ENCODE measurements around the gene PIWIL4. TPM values are rescaled to one million over a fixed set of nuclear protein-coding genes. Genes with fewer than 3 reads are reported as not detected.
A peak's percentile ranks its signal among the peaks of the same experiment; 100 is the strongest.

Gene PIWIL4
- total RNA-seq, result under 1 TPM; 0.12 to 0.19 TPM

GRCh38 chr11:94567181-94567670 lies at the start of gene PIWIL4:
TSS of gene PIWIL4 (plus strand) at chr11:94567368. CDS start at chr11:94567519, 151 bp downstream.
- Mint-ChIP-seq H3K27me3 (ENCODE audit: low read depth) (no peaks in the 10 kb centered on the region), H3K27ac (no peak within 1 kb of the TSS), H3K9me3 (no peaks in the 10 kb centered on the region), H3K36me3 (ENCODE audit: low read depth) (no peaks in the 10 kb centered on the region), H3K4me1 (ENCODE audit: low read depth) (no peaks in the 10 kb centered on the region), H3K4me3 (no peak within 1 kb of the TSS)
- CTCF ChIA-PET, result no interaction called here
- no peak for DNase-seq
- intact Hi-C loops (cut with micrococcal nuclease), result no loop called here

GRCh38 chr11:94518300-94518699 lies 48.9 kb upstream of the PIWIL4 start:
- no peak for DNase-seq
- H3K4me3 Mint-ChIP-seq, result no peak overlapping the region
- CTCF ChIA-PET, result interaction anchor here (0.6 to 1.4 kb wide), 5 partner anchors 17 to 401 kb away, joined by 3 to 6 read pairs (median 5); no protein-coding TSS in a partner anchor
- no peaks in the 10 kb centered on the region for H3K36me3 Mint-ChIP-seq (ENCODE audit: low read depth)
- no peaks in the 10 kb centered on the region for H3K4me1 Mint-ChIP-seq (ENCODE audit: low read depth)
- no peaks in the 10 kb centered on the region for H3K9me3 Mint-ChIP-seq
- H3K27ac Mint-ChIP-seq, result no peak overlapping the region
- H3K27me3 Mint-ChIP-seq (ENCODE audit: low read depth), result peaks cover 4% of the 10 kb centered on the region
- intact Hi-C loops (cut with micrococcal nuclease), result loop anchor here (2.0 to 5.0 kb wide), 3 partner anchors 223 to 359 kb away; no protein-coding TSS in a partner anchor

DNA sequence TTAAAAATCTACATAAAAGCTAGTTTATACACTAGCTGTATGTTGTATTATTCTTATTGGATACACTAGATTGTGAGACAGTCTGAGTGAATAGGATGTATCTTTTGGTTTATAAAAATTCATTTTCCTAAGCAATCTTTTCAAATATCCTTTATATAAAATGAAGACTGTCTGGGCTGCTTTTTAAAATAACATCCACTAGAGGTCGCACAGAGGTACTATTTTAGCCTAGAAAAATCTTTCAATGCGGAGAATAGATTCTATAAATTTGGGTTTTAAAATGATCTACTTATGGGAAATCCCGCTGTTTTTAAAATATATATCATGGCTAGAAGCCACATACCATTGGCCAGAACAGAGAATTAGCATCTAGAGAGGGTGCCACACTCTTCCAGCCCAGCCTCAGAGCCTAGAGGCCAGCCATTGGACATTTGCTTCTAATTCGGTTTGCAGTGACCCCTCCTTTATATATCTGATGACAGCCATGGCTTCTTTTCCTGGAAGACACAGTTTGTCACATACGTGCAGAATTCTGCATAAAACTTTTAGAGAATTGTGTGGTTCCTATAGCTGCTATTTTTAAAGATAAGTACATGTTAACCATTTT lies 47.6 kb upstream of the PIWIL4 start:
- DNase-seq, result peak; percentile 16
- CTCF ChIA-PET, result interaction anchor here (0.7 to 2.6 kb wide), 12 partner anchors 14 to 548 kb away, joined by 3 to 13 read pairs (median 3); no protein-coding TSS in a partner anchor
- no peak overlapping the region for H3K4me3 Mint-ChIP-seq

GRCh38 chr11:94521684-94522083 lies 45.5 kb upstream of the PIWIL4 start:
- no peak overlapping the region for H3K27ac Mint-ChIP-seq
- CTCF ChIA-PET, result interaction anchor here (0.6 to 2.6 kb wide), 8 partner anchors 8 to 721 kb away, joined by 3 to 13 read pairs (median 3); no protein-coding TSS in a partner anchor
- H3K4me3 Mint-ChIP-seq, result no peak overlapping the region
- no peaks in the 10 kb centered on the region for H3K36me3 Mint-ChIP-seq (ENCODE audit: low read depth)
- no peak for DNase-seq
- H3K9me3 Mint-ChIP-seq, result no peaks in the 10 kb centered on the region
- H3K27me3 Mint-ChIP-seq (ENCODE audit: low read depth), result peaks cover 10% of the 10 kb centered on the region
- H3K4me1 Mint-ChIP-seq (ENCODE audit: low read depth), result no peaks in the 10 kb centered on the region
- intact Hi-C loops (cut with micrococcal nuclease), result no loop called here

More for the DNA sequence above, 47.6 kb upstream of the PIWIL4 start:
- intact Hi-C loops (cut with micrococcal nuclease), result loop anchor here (1.0 to 5.0 kb wide), 7 partner anchors 24 to 378 kb away; partner anchors contain the start of gene FUT4
- H3K4me1 Mint-ChIP-seq (ENCODE audit: low read depth), result no peaks in the 10 kb centered on the region
- no peaks in the 10 kb centered on the region for H3K9me3 Mint-ChIP-seq
- no peaks in the 10 kb centered on the region for H3K36me3 Mint-ChIP-seq (ENCODE audit: low read depth)
- no peak overlapping the region for H3K27ac Mint-ChIP-seq
- H3K27me3 Mint-ChIP-seq (ENCODE audit: low read depth), result peaks cover 9% of the 10 kb centered on the region

- no peaks in the 10 kb centered on the region for H3K9me3 Mint-ChIP-seq
- no peak overlapping the region for H3K4me3 Mint-ChIP-seq
- H3K36me3 Mint-ChIP-seq (ENCODE audit: low read depth), result no peaks in the 10 kb centered on the region
- no peaks in the 10 kb centered on the region for H3K4me1 Mint-ChIP-seq (ENCODE audit: low read depth)
- intact Hi-C loops (cut with micrococcal nuclease), result no loop called here
- no peak for DNase-seq
- CTCF ChIA-PET, result interaction anchor here (0.7 kb wide), 2 partner anchors 11 to 60 kb away, joined by 3 to 4 read pairs; no protein-coding TSS in a partner anchor
- H3K27ac Mint-ChIP-seq, result no peak overlapping the region
- H3K27me3 Mint-ChIP-seq (ENCODE audit: low read depth), result peaks cover 14% of the 10 kb centered on the region
Observed at GRCh38 chr11:94524341-94524740, 42.8 kb upstream of the PIWIL4 start.

- Mint-ChIP-seq H3K27me3 (ENCODE audit: low read depth) (peaks cover 17% of the 10 kb centered on the region), H3K36me3 (ENCODE audit: low read depth) (no peaks in the 10 kb centered on the region)
- no peak for DNase-seq
Observed at GRCh38 chr11:94525546-94526324, 41.4 kb upstream of the PIWIL4 start.

DNA sequence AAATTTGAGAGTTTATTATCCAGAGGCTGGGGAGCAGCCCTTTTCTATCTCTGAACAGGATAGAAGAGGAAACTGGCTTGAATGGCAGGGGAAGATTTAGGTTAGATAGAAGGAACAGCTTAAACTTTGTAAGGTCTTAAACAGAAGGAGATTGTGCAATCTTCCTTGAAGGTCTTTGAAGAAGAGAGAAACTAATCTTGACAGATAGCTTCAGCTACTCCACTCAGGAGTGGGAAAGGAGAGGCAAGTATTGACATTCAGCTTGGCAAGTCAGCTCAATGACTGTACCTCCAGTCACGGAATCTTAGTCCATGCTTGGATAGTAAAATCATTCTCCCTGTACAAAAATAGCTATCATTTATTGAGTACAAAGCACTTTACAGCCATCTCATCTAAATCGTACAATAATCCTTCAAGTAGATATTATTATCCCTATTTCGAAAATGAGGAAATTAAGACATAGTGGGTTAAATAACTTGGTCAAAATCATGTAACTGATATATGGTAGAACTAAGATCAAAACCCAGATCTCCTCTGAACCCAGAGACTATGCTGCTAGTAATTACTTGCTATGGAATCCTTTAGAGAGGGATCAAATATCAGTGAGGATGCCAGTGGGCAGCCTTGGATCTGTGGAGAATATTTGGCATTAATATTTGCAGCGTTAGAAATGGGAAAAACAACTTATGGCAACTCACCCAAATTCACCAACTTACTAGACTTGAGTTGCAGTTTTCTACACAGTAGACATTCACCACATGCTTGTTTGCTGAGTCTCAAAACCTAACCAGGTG lies 40.3 kb upstream of the PIWIL4 start:
- Mint-ChIP-seq H3K9me3 (no peaks in the 10 kb centered on the region), H3K4me1 (ENCODE audit: low read depth) (no peaks in the 10 kb centered on the region), H3K27me3 (ENCODE audit: low read depth) (peaks cover 17% of the 10 kb centered on the region), H3K27ac (no peak overlapping the region), H3K36me3 (ENCODE audit: low read depth) (no peaks in the 10 kb centered on the region), H3K4me3 (no peak overlapping the region)
- CTCF ChIA-PET, result interaction anchor here (0.7 to 1.3 kb wide), 2 partner anchors 10 to 812 kb away, joined by 3 to 5 read pairs; no protein-coding TSS in a partner anchor
- intact Hi-C loops (cut with micrococcal nuclease), result no loop called here
- DNase-seq, result no peak

More at GRCh38 chr11:94525546-94526324, 41.4 kb upstream of the PIWIL4 start:
- intact Hi-C loops (cut with micrococcal nuclease), result no loop called here
- H3K27ac Mint-ChIP-seq, result no peak overlapping the region
- H3K4me3 Mint-ChIP-seq, result no peak overlapping the region
- no peaks in the 10 kb centered on the region for H3K9me3 Mint-ChIP-seq
- CTCF ChIA-PET, result interaction anchor here (0.7 to 1.3 kb wide), 2 partner anchors 9 to 811 kb away, joined by 3 to 5 read pairs; no protein-coding TSS in a partner anchor
- no peaks in the 10 kb centered on the region for H3K4me1 Mint-ChIP-seq (ENCODE audit: low read depth)

DNA sequence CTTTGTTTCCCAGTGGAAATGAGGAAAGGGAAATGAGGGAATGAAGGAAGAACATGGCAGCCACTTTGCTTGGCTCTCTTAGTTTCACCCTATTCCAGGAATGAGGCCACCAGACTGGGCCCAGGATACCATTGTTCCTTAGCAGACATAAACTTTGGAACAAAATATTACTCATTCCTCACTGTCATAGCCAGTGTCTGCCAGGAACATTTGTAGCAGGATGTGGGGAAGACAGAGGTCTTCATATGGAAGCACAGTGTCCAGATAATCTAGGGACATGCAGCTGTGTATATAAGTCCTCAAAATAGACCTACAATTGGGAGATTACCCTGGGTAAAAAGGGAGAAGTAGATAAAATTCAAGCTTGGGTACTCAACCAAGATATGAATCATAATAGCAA lies 38.6 kb upstream of the PIWIL4 start:
- DNase-seq, result no peak
- CTCF ChIA-PET, result no interaction called here
- H3K27me3 Mint-ChIP-seq (ENCODE audit: low read depth), result peaks cover 17% of the 10 kb centered on the region
- no peak overlapping the region for H3K27ac Mint-ChIP-seq
- intact Hi-C loops (cut with micrococcal nuclease), result no loop called here
- no peaks in the 10 kb centered on the region for H3K4me1 Mint-ChIP-seq (ENCODE audit: low read depth)
- no peaks in the 10 kb centered on the region for H3K36me3 Mint-ChIP-seq (ENCODE audit: low read depth)
- no peaks in the 10 kb centered on the region for H3K9me3 Mint-ChIP-seq
- H3K4me3 Mint-ChIP-seq, result no peak overlapping the region

GRCh38 chr11:94532211-94532610 lies 35.0 kb upstream of the PIWIL4 start:
- no peaks in the 10 kb centered on the region for H3K9me3 Mint-ChIP-seq
- intact Hi-C loops (cut with micrococcal nuclease), result no loop called here
- H3K4me3 Mint-ChIP-seq, result no peak overlapping the region
- CTCF ChIA-PET, result no interaction called here
- no peaks in the 10 kb centered on the region for H3K4me1 Mint-ChIP-seq (ENCODE audit: low read depth)
- no peak overlapping the region for H3K27ac Mint-ChIP-seq
- no peak for DNase-seq
- H3K36me3 Mint-ChIP-seq (ENCODE audit: low read depth), result no peaks in the 10 kb centered on the region
- H3K27me3 Mint-ChIP-seq (ENCODE audit: low read depth), result peaks cover 14% of the 10 kb centered on the region

DNA sequence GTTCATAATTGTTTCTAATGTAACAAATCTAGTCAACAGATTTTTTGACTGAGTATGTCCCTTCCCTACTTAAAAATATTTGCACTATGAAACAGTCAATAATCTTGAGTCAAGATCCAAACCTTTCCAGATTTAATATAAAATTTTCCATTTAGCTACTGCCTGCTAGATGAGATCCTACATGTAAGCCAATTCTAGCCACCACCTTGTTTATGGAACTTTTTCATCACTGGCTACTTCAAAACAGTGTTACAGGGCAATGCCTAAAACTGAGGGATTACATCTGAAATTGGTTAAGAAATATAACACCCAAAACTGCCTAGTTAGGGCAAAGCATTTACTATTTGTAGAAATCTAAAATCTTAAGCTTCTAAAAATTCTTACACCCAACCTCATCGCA lies 34.0 kb upstream of the PIWIL4 start:
- CTCF ChIA-PET, result no interaction called here

DNA sequence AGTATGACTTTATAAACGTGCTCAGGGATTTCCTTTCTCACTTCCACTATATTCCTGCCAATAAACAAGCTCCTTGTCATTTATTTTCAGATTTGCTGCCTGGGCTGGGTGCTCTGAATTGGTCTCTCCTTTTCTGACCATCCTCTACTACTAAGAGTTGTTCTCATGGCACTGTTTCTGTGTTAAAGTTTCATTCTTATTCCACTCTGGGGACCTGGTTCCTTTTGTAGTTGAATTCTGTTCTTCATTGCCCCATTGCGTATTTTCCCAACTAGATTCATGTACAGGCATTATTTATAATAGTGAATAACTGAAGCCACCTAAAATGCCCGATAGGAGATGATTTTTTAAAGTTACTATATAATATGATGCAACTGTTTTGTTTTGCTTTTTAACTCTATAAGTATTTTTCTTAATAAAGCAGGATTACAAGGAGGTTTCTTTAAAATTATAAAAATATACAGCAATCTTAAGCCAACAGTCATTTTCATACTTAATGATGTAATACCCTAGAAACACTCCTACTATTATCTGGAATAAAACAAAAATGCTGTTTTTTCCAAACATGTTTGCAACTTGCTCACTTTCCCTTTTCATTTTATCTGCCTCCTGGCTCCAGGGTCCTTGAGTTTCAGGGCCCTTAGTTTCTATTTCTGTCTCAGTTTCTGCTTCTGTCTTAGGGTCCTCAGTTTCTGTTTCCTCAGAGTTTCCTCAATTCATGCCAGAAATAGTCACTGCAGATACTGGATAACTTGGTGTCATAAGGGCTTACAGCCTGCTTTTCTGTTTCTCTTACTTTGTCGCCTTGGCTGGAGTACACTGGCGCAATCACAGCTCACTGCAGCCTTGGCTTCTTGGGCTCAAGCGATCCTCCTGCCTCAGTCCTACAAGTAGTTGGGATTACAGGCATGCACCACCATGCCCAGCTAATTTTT lies 33.2 kb upstream of the PIWIL4 start:
- intact Hi-C loops (cut with micrococcal nuclease), result no loop called here
- no peak overlapping the region for H3K27ac Mint-ChIP-seq
- H3K36me3 Mint-ChIP-seq (ENCODE audit: low read depth), result no peaks in the 10 kb centered on the region
- CTCF ChIA-PET, result no interaction called here
- H3K27me3 Mint-ChIP-seq (ENCODE audit: low read depth), result peaks cover 14% of the 10 kb centered on the region
- DNase-seq, result no peak
- H3K9me3 Mint-ChIP-seq, result no peaks in the 10 kb centered on the region
- no peak overlapping the region for H3K4me3 Mint-ChIP-seq
- no peaks in the 10 kb centered on the region for H3K4me1 Mint-ChIP-seq (ENCODE audit: low read depth)

More for the DNA sequence above, 34.0 kb upstream of the PIWIL4 start:
- H3K36me3 Mint-ChIP-seq (ENCODE audit: low read depth), result no peaks in the 10 kb centered on the region
- H3K4me3 Mint-ChIP-seq, result no peak overlapping the region
- no peak for DNase-seq
- H3K4me1 Mint-ChIP-seq (ENCODE audit: low read depth), result no peaks in the 10 kb centered on the region
- intact Hi-C loops (cut with micrococcal nuclease), result no loop called here
- peaks cover 16% of the 10 kb centered on the region for H3K27me3 Mint-ChIP-seq (ENCODE audit: low read depth)
- H3K9me3 Mint-ChIP-seq, result no peaks in the 10 kb centered on the region
- no peak overlapping the region for H3K27ac Mint-ChIP-seq

Measured in activated naive CD4-positive, alpha-beta T cell treated with anti-CD3 and anti-CD28 coated beads for 36 hours (primary cell).